Midbrain (tissue), 1 donor: Measurements from ENCODE around the gene MBD3L3.
"Not testable (repeated sequence)": the region's sequence is repeated elsewhere in the genome, so short reads cannot be mapped to it uniquely, and the experiment has no call there.

Experiments
- DNase-seq: peaks from one replicate; lab custom pipeline; 2025; lab: John Stamatoyannopoulos, UW

MBD3L3 gene

GRCh38 chr19:7063339-7063738 lies 4.9 kb upstream of the MBD3L3 start:
- DNase-seq = no peak

- DNase-seq = not testable (repeated sequence)
Observed at GRCh38 chr19:7059977-7060376, 1.5 kb upstream of the MBD3L3 start.

- not testable (repeated sequence) for DNase-seq
Observed at GRCh38 chr19:7056371-7056770, 2.1 kb downstream of the MBD3L3 start.

- DNase-seq = not testable (repeated sequence)
Observed at GRCh38 chr19:7055679-7056078, 2.8 kb downstream of the MBD3L3 start.

- not testable (repeated sequence) for DNase-seq
Observed at GRCh38 chr19:7054635-7055368, 3.7 kb downstream of the MBD3L3 start.

GRCh38 chr19:7052896-7053295 lies 5.6 kb downstream of the MBD3L3 start:
- not testable (repeated sequence) for DNase-seq

GRCh38 chr19:7051421-7051820 lies 7.1 kb downstream of the MBD3L3 start:
- not testable (repeated sequence) for DNase-seq

- not testable (repeated sequence) for DNase-seq
Observed at GRCh38 chr19:7049021-7049420, 9.5 kb downstream of the MBD3L3 start, which contains the start of gene MBD3L2. Gene MBD3L2 (plus strand): TSS chr19:7049321. CDS start chr19:7049374, 53 bp downstream.

GRCh38 chr19:7041563-7041962 lies 16.9 kb downstream of the MBD3L3 start:
- DNase-seq = not testable (repeated sequence)

- DNase-seq = not testable (repeated sequence)
Observed at GRCh38 chr19:7040079-7040478, 18.4 kb downstream of the MBD3L3 start, which contains the start of gene MBD3L4. Gene MBD3L4 (minus strand): TSS chr19:7040179. CDS start chr19:7040144, 35 bp downstream.

- DNase-seq = not testable (repeated sequence)
Observed at GRCh38 chr19:7030278-7030677, 28.2 kb downstream of the MBD3L3 start, which contains the start of gene MBD3L5. Gene MBD3L5 (plus strand): TSS chr19:7030578. CDS start chr19:7030612, 34 bp downstream.

- not testable (repeated sequence) for DNase-seq
Observed at GRCh38 chr19:7028790-7029189, 29.7 kb downstream of the MBD3L3 start.

GRCh38 chr19:7021331-7021730 lies 37.1 kb downstream of the MBD3L3 start, which contains the start of gene MBD3L2B:
Gene MBD3L2B (minus strand): TSS chr19:7021431. CDS start chr19:7021397, 34 bp downstream.
- DNase-seq = not testable (repeated sequence)

- DNase-seq = no peak
Observed at GRCh38 chr19:7018828-7019227, 39.6 kb downstream of the MBD3L3 start.

GRCh38 chr19:7013678-7014077 lies 44.8 kb downstream of the MBD3L3 start:
- no peak for DNase-seq

- no peak for DNase-seq
Observed at GRCh38 chr19:7010722-7011593, 47.5 kb downstream of the MBD3L3 start.

GRCh38 chr19:7007859-7008258 lies 50.6 kb downstream of the MBD3L3 start:
- no peak for DNase-seq
